T-helper 2 cell treated with Interferon-gamma antibody and Interleukin-4, amounts not matched to agents 5 μg/mL and 100 μg/mL, for 36 hours (primary cell): ENCODE measurements around the gene VWA2.

Experiments
- DNase-seq: peaks from one replicate; pipeline ENCODE4 v3.0.0; 2021; ENCODE audit warnings: low spot score
- H3K27ac Mint-ChIP-seq: one replicate; pipeline ENCODE4 v1.8.0; 2021; ENCODE audit warnings: mild to moderate bottlenecking, mixed read lengths
- H3K27me3 Mint-ChIP-seq: one replicate; pipeline ENCODE4 v1.8.0; 2021; ENCODE audit warnings: low read depth, mixed read lengths
- H3K36me3 Mint-ChIP-seq: one replicate; pipeline ENCODE4 v1.8.0; 2021; ENCODE audit warnings: low read depth, mixed read lengths
- H3K4me1 Mint-ChIP-seq: one replicate; pipeline ENCODE4 v1.8.0; 2021; ENCODE audit warnings: low read depth, mixed read lengths
- H3K4me3 Mint-ChIP-seq: one replicate; pipeline ENCODE4 v1.8.0; 2022; ENCODE audit warnings: mild to moderate bottlenecking, moderate library complexity, mixed read lengths
- H3K9me3 Mint-ChIP-seq: one replicate; pipeline ENCODE4 v1.8.0; 2021; ENCODE audit warnings: mixed read lengths

Gene VWA2

DNA sequence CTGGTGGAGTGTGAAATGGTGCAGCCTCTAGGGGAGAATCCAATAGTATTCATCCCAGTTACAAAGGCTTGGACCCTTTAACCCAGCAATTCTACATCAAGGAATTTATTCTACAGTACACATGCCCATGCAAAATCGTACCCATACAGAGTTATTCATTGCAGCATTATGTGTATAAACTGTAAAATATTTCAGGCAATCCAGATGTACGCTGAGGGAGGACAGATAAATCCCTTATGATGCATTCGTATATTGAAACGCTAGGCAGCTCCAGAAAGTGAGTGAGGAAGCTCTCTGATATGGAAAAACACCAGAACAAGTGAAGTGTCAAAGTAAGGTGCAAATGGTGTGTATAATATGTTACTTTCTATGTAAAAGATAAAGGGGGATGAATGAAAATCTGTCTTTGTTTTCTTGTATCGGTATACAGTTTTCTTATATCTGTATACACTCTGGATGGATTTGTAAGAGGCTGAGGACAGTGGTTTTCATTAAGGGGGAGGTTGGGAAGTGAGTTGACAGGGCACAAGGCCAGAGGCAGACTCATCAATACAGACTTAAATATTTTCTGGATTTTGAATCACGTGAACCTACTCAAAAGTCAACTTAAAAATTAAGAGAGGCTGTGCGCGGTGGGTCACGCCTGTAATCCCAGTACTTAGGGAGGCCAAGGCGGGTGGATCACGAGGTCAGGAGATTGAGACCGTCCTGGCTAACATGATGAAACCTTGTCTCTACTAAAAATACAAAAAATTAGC lies 17.1 kb downstream of the VWA2 start:
- Mint-ChIP-seq H3K9me3 (no peaks in the 10 kb centered on the region), H3K4me3 (no peak overlapping the region), H3K27me3 (peaks cover 5% of the 10 kb centered on the region), H3K36me3 (no peaks in the 10 kb centered on the region), H3K27ac (no peak overlapping the region), H3K4me1 (no peaks in the 10 kb centered on the region)
- DNase-seq, result no peak

DNA sequence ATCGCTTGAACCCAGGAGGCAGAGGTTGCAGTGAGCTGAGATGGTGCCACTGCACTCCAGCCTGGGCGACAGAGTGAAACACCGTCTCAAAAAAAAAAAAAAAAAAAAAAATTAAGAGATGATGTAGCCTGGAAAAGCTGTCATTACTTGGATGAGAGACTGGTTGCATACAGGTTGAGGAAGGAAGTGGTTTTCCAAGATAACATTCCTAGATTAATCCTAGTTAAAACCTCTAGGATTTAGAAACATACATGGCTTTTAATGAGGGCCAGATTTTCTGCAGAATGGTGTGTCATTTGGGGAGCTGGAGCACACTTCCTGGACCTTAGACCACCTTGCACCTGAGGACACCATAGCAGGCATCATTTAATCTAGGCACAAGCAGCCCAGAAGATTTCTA lies 17.8 kb downstream of the VWA2 start:
- Mint-ChIP-seq H3K36me3 (no peaks in the 10 kb centered on the region), H3K9me3 (no peaks in the 10 kb centered on the region), H3K4me3 (no peak overlapping the region), H3K4me1 (no peaks in the 10 kb centered on the region), H3K27ac (no peak overlapping the region), H3K27me3 (peaks cover 5% of the 10 kb centered on the region)
- no peak for DNase-seq

DNA sequence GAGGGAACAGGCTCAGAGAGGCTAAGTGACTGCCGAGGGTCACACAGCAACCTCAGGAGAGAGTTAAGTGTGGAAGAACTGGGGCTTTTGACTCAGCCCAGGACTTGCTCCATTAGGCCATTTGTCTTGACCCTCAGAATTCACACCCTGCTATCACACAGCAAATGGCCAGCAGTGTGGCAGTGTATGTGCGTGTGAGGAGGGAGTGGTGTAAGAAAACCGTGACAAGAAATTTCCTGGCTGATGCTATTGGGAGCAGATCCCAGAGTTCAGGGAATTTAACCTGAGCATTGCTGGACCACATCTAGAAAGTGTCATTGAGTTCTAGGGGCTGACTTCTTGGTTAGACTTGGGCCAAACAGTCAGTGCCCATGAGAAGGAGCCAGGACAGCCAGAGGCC lies 18.4 kb downstream of the VWA2 start:
- peaks cover 5% of the 10 kb centered on the region for H3K27me3 Mint-ChIP-seq
- no peak for DNase-seq
- H3K4me1 Mint-ChIP-seq, result no peaks in the 10 kb centered on the region
- H3K4me3 Mint-ChIP-seq, result no peak overlapping the region
- H3K9me3 Mint-ChIP-seq, result no peaks in the 10 kb centered on the region
- H3K27ac Mint-ChIP-seq, result no peak overlapping the region
- H3K36me3 Mint-ChIP-seq, result no peaks in the 10 kb centered on the region

DNA sequence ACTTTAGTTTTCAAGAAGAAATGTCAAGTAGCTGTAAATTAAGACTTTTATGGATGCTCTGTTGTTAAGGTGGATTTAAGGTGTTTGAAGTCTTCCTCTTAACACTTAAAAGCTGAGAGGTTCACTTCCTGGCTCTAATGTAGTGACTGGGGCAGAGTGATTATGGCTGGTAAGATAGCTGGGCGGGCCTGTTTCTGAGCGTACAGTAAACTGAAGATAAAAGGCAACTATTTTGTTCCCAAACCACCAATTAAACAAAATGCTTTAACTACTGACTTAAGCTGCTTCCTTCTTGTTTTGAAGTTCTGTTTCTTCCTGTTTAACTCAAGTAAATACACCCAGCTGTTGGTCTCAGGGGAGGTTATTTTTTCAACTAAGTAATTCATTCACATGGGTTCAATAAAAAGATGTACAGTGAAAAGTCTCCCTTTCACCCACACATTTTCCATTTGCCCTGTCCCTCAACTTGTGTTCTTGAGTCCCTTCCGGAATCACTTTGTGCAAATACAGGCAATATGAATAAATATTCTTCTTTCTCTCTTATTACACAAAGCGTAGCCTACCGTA lies 19.3 kb downstream of the VWA2 start:
- Mint-ChIP-seq H3K36me3 (no peaks in the 10 kb centered on the region), H3K9me3 (no peaks in the 10 kb centered on the region), H3K27me3 (peaks cover 5% of the 10 kb centered on the region), H3K4me3 (no peak overlapping the region), H3K4me1 (no peaks in the 10 kb centered on the region), H3K27ac (no peak overlapping the region)
- no peak for DNase-seq

DNA sequence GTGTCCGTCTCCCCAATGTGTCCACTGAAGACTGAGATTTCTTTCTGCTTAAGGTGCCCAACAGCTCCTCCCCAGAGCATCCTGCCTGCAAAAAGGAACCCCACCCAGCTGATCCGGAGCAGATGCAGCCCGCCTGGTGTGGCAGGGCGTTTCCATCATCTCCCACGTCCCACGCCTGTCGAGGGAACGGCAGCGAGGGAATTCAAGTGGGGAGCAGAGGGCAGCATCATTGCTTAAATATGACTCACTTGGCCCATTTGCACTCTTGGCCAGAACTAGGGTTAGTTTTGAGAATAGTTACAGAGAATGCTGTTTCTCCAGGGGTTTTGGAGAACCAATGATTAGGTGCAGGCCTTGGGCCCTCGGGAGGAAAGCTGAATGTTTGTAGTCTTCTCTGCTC lies 20.8 kb downstream of the VWA2 start:
- Mint-ChIP-seq H3K27me3 (peaks cover 5% of the 10 kb centered on the region), H3K9me3 (no peaks in the 10 kb centered on the region), H3K4me3 (no peak overlapping the region), H3K27ac (no peak overlapping the region), H3K36me3 (no peaks in the 10 kb centered on the region), H3K4me1 (no peaks in the 10 kb centered on the region)
- no peak for DNase-seq

DNA sequence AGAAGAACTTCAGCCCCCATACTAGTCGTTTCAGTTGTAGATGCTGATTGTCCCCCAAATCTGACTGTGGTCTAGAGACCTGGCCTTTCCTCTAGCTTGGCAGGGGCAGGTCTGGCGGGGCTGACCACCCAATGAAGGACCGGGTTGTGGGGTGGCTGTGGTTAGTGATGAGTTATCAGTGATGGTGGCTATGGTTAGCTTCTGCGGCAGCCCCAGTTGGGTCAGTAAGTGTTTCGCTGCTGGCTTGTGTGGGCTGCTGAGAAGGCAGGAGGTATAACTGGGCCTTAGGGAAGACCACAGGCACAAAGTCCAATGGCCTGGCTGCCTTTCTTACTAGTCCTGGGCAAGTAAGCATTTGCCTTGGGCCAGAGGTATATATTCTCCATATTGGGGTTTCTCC lies 21.3 kb downstream of the VWA2 start:
- Mint-ChIP-seq H3K4me1 (no peaks in the 10 kb centered on the region), H3K9me3 (no peaks in the 10 kb centered on the region), H3K36me3 (no peaks in the 10 kb centered on the region), H3K27ac (no peak overlapping the region), H3K27me3 (peaks cover 5% of the 10 kb centered on the region), H3K4me3 (no peak overlapping the region)
- DNase-seq, result no peak

DNA sequence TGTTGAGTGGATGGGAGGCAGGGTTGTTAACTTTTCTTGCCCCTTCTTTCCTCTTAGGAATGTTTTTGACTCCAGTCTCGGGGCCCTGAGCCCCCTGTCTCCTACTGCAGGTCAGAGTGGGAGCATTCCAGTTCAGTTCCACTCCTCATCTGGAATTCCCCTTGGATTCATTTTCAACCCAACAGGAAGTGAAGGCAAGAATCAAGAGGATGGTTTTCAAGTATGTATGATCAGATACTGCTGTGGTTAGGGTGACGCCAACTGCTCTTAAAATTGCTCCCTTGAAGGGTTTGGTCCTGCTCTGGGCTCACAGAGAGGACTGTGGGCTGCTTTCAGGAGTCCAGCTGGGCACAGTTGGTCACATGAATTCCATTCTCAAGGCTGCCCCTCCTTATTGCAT lies 22.0 kb downstream of the VWA2 start:
- H3K4me1 Mint-ChIP-seq, result no peaks in the 10 kb centered on the region

DNA sequence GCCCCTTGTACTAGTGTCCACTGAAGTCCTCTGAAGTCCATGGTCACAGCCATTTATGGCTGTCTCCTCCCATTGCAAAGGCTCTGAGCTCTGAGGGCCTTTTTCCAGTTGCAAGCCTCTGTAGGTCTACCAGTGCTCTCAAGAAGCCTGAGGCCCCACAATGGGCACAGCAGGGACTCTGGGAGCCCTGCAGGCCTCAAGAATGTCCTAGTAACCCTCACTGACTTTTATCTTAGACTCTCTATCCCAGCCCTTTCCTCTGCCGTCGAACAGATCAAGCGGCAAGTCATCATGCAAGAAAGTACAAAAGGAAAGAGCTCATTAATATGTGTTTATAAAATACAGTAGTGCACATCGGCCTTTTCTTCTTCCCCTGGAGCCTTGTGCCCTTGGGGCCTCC lies 23.4 kb downstream of the VWA2 start:
- H3K9me3 Mint-ChIP-seq, result no peaks in the 10 kb centered on the region
- DNase-seq, result no peak
- H3K27me3 Mint-ChIP-seq, result peaks cover 5% of the 10 kb centered on the region
- H3K27ac Mint-ChIP-seq, result no peak overlapping the region
- H3K4me3 Mint-ChIP-seq, result no peak overlapping the region
- H3K36me3 Mint-ChIP-seq, result no peaks in the 10 kb centered on the region
- peaks cover 6% of the 10 kb centered on the region for H3K4me1 Mint-ChIP-seq

More for the DNA sequence above, 22.0 kb downstream of the VWA2 start:
- Mint-ChIP-seq H3K9me3 (no peaks in the 10 kb centered on the region), H3K4me3 (no peak overlapping the region), H3K27me3 (peaks cover 5% of the 10 kb centered on the region), H3K36me3 (no peaks in the 10 kb centered on the region), H3K27ac (no peak overlapping the region)
- DNase-seq, result no peak

DNA sequence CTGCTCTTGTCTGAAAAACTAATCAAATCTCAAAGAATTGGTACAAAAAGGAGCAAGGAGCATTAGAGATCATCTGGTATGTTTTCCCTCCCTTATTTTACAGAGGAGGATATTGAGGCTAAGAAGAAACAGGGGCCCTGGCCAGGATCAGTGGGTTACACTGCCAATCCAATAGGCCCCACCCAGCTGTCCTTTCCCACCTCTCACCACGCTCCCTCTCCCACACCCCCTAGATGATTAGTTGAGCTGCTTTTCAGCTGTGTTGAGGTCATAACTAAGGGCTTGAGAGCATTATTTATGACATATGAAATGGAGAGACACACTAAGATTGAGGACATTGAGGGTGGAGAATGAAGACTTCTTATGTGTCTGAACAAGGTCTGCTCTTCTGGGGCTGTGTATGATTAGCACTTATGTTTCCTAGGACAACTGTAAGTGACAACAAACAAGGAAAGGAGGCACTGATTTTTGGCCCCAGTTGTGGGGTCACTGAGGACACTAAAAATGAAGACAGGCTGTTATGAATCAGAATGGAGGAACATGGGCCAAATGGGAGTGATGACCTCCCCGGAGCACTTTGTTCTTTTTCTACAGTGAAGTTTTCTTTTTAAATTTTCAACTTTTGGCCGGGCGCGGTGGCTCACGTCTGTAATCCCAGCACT lies 26.5 kb downstream of the VWA2 start:
- DNase-seq, result no peak
- Mint-ChIP-seq H3K4me3 (no peak overlapping the region), H3K27me3 (no peaks in the 10 kb centered on the region), H3K4me1 (peaks cover 6% of the 10 kb centered on the region), H3K36me3 (no peaks in the 10 kb centered on the region), H3K9me3 (no peaks in the 10 kb centered on the region), H3K27ac (no peak overlapping the region)

DNA sequence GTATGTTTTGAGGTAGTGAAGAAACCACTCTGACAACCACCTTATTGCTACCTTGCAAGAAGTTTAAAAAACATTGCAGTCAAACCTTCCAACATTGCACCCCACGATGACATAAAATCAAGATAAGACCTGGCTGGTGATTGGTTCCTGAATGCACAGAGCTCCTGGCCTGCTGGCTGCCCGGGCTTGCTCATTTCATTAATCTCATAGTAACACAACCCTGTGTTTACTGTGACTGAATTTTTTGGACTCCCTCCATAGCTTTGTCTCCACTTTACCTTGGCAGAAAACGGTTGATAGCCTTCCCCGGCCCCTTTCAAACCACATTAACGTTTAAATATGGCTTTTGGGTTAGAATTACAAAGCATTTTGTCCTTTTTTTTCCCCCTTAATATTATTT lies 27.5 kb downstream of the VWA2 start:
- H3K27me3 Mint-ChIP-seq, result peaks cover 3% of the 10 kb centered on the region
- no peaks in the 10 kb centered on the region for H3K9me3 Mint-ChIP-seq
- no peak for DNase-seq
- no peak overlapping the region for H3K27ac Mint-ChIP-seq
- H3K36me3 Mint-ChIP-seq, result no peaks in the 10 kb centered on the region
- H3K4me3 Mint-ChIP-seq, result no peak overlapping the region
- H3K4me1 Mint-ChIP-seq, result peaks cover 6% of the 10 kb centered on the region

DNA sequence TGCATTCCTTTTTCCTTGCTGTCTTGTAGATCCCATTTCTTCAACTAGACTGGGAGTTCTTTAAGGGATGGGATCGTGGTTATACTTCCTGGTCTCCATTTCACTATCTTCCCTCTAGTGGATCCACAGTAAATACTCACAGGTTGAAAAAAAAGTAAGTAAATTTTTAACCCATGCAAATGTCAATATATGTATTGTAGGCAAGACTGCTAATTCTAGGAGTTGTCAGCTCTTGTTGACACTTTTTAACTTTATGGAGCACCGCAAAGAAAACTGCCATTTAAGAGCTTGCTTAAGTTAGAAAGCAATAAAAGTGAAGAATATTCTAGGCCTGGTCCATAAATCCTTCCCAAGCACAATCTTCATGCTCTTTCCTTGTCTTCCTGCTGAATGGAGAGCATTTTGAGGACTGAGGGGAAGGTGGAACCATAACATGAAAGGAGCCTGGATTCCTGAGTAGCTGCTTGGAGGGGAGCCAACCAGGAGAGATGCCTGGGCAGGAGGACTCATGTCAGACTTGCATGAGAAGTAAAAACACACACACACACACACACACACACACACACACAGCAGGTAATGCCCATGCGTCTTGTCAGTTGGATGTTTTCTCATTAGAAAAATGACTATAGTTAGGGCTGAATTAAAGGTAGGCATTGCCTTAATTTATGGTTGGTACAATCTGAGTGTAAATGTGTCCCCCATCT lies 32.2 kb downstream of the VWA2 start:
- no peaks in the 10 kb centered on the region for H3K36me3 Mint-ChIP-seq
- no peaks in the 10 kb centered on the region for H3K9me3 Mint-ChIP-seq
- DNase-seq, result no peak

DNA sequence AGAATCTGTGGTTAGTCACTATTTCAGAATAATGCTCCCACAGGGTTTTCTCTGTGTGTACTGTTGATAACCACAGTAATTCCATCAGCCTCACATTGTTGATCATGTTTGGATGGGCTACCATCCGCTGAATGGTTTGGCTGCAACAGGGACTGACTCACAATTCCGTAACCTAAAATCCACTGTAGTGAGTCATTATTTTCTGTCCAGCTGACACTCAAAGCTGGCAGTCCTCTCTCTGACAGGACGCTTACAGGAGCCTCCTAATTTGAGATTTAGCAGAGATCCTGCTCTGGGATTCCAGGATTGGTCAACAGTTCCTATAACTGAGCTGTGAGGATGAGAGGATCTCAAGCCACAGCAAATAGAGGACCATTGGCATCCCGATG lies 32.7 kb downstream of the VWA2 start:
- peaks cover under 1% of the 10 kb centered on the region for H3K4me1 Mint-ChIP-seq
- no peaks in the 10 kb centered on the region for H3K36me3 Mint-ChIP-seq
- no peak overlapping the region for H3K27ac Mint-ChIP-seq
- no peaks in the 10 kb centered on the region for H3K9me3 Mint-ChIP-seq
- DNase-seq, result no peak
- no peak overlapping the region for H3K4me3 Mint-ChIP-seq
- H3K27me3 Mint-ChIP-seq, result peaks cover 6% of the 10 kb centered on the region

More for the DNA sequence above, 32.2 kb downstream of the VWA2 start:
- Mint-ChIP-seq H3K4me1 (peaks cover 6% of the 10 kb centered on the region), H3K27ac (no peak overlapping the region), H3K4me3 (no peak overlapping the region), H3K27me3 (peaks cover 6% of the 10 kb centered on the region)

DNA sequence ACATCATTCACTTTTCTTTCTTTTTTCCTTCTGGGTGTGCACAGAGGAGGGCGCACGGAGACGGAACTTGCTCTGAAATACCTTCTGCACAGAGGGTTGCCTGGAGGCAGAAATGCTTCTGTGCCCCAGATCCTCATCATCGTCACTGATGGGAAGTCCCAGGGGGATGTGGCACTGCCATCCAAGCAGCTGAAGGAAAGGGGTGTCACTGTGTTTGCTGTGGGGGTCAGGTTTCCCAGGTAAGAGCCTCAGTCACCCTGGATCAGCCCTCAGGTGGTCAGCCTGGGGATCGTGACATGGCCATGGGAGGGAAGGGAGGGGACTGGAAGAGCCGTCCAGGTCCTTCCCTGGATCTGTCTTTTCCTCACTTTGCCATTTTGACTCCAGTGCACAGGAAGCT lies 33.6 kb downstream of the VWA2 start:
- Mint-ChIP-seq H3K36me3 (no peaks in the 10 kb centered on the region), H3K4me3 (no peak overlapping the region), H3K27ac (no peak overlapping the region), H3K4me1 (no peaks in the 10 kb centered on the region), H3K27me3 (peaks cover 6% of the 10 kb centered on the region), H3K9me3 (no peaks in the 10 kb centered on the region)
- no peak for DNase-seq

DNA sequence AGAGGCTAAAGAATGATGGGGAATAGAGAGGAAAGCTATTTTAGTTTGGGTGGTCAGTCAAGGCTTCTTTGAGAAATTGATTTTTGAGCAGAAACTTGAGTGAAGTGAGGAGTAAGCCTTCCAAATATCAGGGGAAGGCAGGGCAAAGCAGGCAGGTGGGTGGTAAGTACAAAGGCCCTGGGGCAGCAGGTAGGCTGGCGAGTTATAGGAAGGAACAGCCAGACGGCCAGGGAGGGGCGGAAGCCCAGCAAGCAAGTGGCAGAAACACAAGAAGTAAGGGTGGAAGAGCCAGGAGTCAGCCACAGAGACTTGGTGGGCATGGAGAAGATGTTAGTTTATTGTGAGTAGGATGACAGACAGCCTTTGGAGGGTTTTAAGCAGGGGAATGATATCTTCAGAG lies 34.9 kb downstream of the VWA2 start:
- Mint-ChIP-seq H3K4me3 (no peak overlapping the region), H3K27me3 (peaks cover 6% of the 10 kb centered on the region)

More for the DNA sequence above, 34.9 kb downstream of the VWA2 start:
- no peaks in the 10 kb centered on the region for H3K9me3 Mint-ChIP-seq
- no peak overlapping the region for H3K27ac Mint-ChIP-seq
- H3K36me3 Mint-ChIP-seq, result no peaks in the 10 kb centered on the region
- DNase-seq, result no peak
- no peaks in the 10 kb centered on the region for H3K4me1 Mint-ChIP-seq
